NB4 (cell line): ENCODE data around the gene SMAD4.

ENCODE experiments used
- DNase-seq: peaks from one replicate; pipeline ENCODE4 v3.0.0; 2010; ENCODE audit warnings: low read depth
- H3K4me3 ChIP-seq: one replicate; pipeline ENCODE4 v1.5.1; 2011; ENCODE audit warnings: mild to moderate bottlenecking, low read depth, low read length, moderate library complexity
- CTCF ChIP-seq: IDR thresholded peaks from one replicate; pipeline ENCODE4 v1.5.1; 2012; ENCODE audit warnings: low read depth, low read length
- MAX ChIP-seq: IDR thresholded peaks from 2 replicates; pipeline ENCODE4 v1.6.1; 2011; ENCODE audit warnings: low read depth, low read length
- MYC ChIP-seq: IDR thresholded peaks from 2 replicates; pipeline ENCODE4 v1.6.1; 2011; ENCODE audit warnings: low read depth, low read length
- POLR2A ChIP-seq: IDR thresholded peaks from 2 replicates; pipeline ENCODE4 v1.6.1; 2011; ENCODE audit warnings: mild to moderate bottlenecking; ENCODE audit not compliant: insufficient read length; ENCODE audit errors: extremely low read depth

SMAD4 gene

GRCh38 chr18:51066273-51066672 is 36.3 kb downstream of the SMAD4 start:
- TF ChIP-seq POLR2A (no peak), MAX (no peak), CTCF (no peak), MYC (no peak)
- H3K4me3 ChIP-seq, result no peak overlapping the region
- no peak for DNase-seq

GRCh38 chr18:51068105-51068504 is 38.1 kb downstream of the SMAD4 start:
- no peak for DNase-seq
- no peak overlapping the region for H3K4me3 ChIP-seq
- TF ChIP-seq MYC, result no peak
- TF ChIP-seq POLR2A, result no peak

GRCh38 chr18:51069885-51070284 is 39.9 kb downstream of the SMAD4 start:
- TF ChIP-seq POLR2A (no peak), CTCF (no peak), MYC (no peak), MAX (no peak)
- DNase-seq, result no peak
- H3K4me3 ChIP-seq, result no peak overlapping the region

- no peak for DNase-seq
- no peak overlapping the region for H3K4me3 ChIP-seq
- TF ChIP-seq MYC (no peak), CTCF (no peak), POLR2A (no peak), MAX (no peak)
Observed at GRCh38 chr18:51070545-51070944, 40.5 kb downstream of the SMAD4 start.

GRCh38 chr18:51072586-51073313 is 42.7 kb downstream of the SMAD4 start:
- no peak for TF ChIP-seq POLR2A
- DNase-seq, result no peak
- no peak overlapping the region for H3K4me3 ChIP-seq

GRCh38 chr18:51074605-51075004 is 44.6 kb downstream of the SMAD4 start:
- TF ChIP-seq CTCF (no peak), MAX (no peak), POLR2A (no peak), MYC (no peak)
- peak; percentile 54 for DNase-seq
- H3K4me3 ChIP-seq, result no peak overlapping the region

GRCh38 chr18:51076503-51076902 is 46.5 kb downstream of the SMAD4 start:
- TF ChIP-seq CTCF, result no peak
- no peak for TF ChIP-seq POLR2A
- no peak for TF ChIP-seq MYC
- TF ChIP-seq MAX, result no peak
- no peak overlapping the region for H3K4me3 ChIP-seq
- no peak for DNase-seq
